B cell (primary cell): Measurements from ENCODE around the gene FOXN1. TPM values are rescaled to one million over a fixed set of nuclear protein-coding genes. Genes with fewer than 3 reads are reported as not detected.

Source experiments
- ATAC-seq: fragments of 200-7000 bp; cut with Tn5 transposase; one replicate; pipeline ENCODE4 v1.10.0; 2021; ENCODE audit warnings: low read depth, mild to moderate bottlenecking, moderate number of reproducible peaks, moderate library complexity
- CTCF ChIA-PET: fragments of 350-600 bp; sonication (Branson Sonifier 250); formaldehyde crosslinking; loops from one replicate; lab custom pipeline; 2021; ENCODE audit warnings: antibody characterized with exemption, inconsistent platforms; lab: Charles Lee
- POLR2A ChIA-PET: fragments of 350-600 bp; sonication (Branson Sonifier 250); formaldehyde crosslinking; loops from one replicate; lab custom pipeline; 2021; ENCODE audit warnings: antibody characterized with exemption; lab: Charles Lee
- DNase-seq: peaks from one replicate; pipeline ENCODE4 v3.0.0; 2013
- H2AFZ ChIP-seq: 2 replicates; pipeline ENCODE4 v1.6.1; 2012; ENCODE audit warnings: mild to moderate bottlenecking, low read depth, low read length; ENCODE audit not compliant: insufficient read depth, poor library complexity, severe bottlenecking
- H3K27ac ChIP-seq, 2 donors: 1 replicate in 1 of 2; 2 replicates in 1 of 2; pipeline ENCODE4 v1.5.1; 2012 to 2013; ENCODE audit warnings: low read length in 2 of 2, mild to moderate bottlenecking in 2 of 2, moderate library complexity in 1 of 2
- H3K27me3 ChIP-seq, 4 experiments: fragments of 200-600 bp in 1 of 4; sonication (generic) in 1 of 4; replicated peaks in 1 of 4; 1 replicate in 2 of 4; 2 replicates in 2 of 4; pipeline versions ENCODE4 v1.6.1 to v1.7.0; 2013 to 2016; ENCODE audit warnings: low read length in 3 of 4, mild to moderate bottlenecking in 2 of 4, mixed read lengths in 1 of 4, moderate library complexity in 1 of 4; ENCODE audit not compliant: insufficient read depth in 4 of 4, control insufficient read depth in 3 of 4; ENCODE audit errors: control extremely low read depth in 1 of 4
- H3K36me3 ChIP-seq, 2 experiments: replicated peaks in 1 of 2; 1 replicate in 1 of 2; 2 replicates in 1 of 2; pipeline versions ENCODE4 v1.6.1 to v1.7.1; 2013; ENCODE audit warnings: low read length in 1 of 2; ENCODE audit not compliant: insufficient read depth in 2 of 2, control insufficient read depth in 1 of 2; ENCODE audit errors: control extremely low read depth in 1 of 2, extremely low read depth in 1 of 2
- H3K4me1 ChIP-seq, 2 donors: fragments of 200-600 bp in 1 of 2; sonication (generic) in 1 of 2; 1 replicate in 1 of 2; 2 replicates in 1 of 2; pipeline versions ENCODE4 v1.5.1 to v1.6.1; 2013 to 2017; ENCODE audit warnings: low read length in 2 of 2; ENCODE audit not compliant: control insufficient read depth in 2 of 2, insufficient read depth in 2 of 2
- H3K4me2 ChIP-seq: replicated peaks from 2 replicates; pipeline ENCODE3; 2012; ENCODE audit warnings: mild to moderate bottlenecking, low read depth, low read length; ENCODE audit not compliant: poor library complexity, severe bottlenecking
- H3K4me3 ChIP-seq, 5 experiments: fragments of 200-600 bp in 1 of 5; sonication (generic) in 1 of 5; 1 replicate in 3 of 5; 2 replicates in 2 of 5; pipeline versions ENCODE4 v1.5.1 to v1.7.0; 2011 to 2016; ENCODE audit warnings: low read length in 4 of 5, mild to moderate bottlenecking in 4 of 5, low read depth in 2 of 5, control low read depth in 1 of 5, moderate library complexity in 1 of 5; ENCODE audit not compliant: insufficient read depth in 1 of 5; ENCODE audit errors: control extremely low read depth in 1 of 5, extremely low read depth in 1 of 5
- H3K79me2 ChIP-seq: fragments of 200-600 bp; sonication (generic); one replicate; pipeline ENCODE4 v1.6.0; 2016; ENCODE audit warnings: low read length; ENCODE audit not compliant: control insufficient read depth, insufficient read depth
- H3K9ac ChIP-seq: fragments of 200-600 bp; sonication (generic); 2 replicates; pipeline ENCODE4 v1.6.1; 2017; ENCODE audit warnings: mild to moderate bottlenecking, low read length, moderate library complexity
- H3K9me3 ChIP-seq, 3 donors: one replicate each; pipeline versions ENCODE4 v1.6.1 to v1.7.1; 2013; ENCODE audit warnings: low read length in 2 of 3; ENCODE audit not compliant: control insufficient read depth in 2 of 3, insufficient read depth in 1 of 3; ENCODE audit errors: control extremely low read depth in 1 of 3
- H4K20me1 ChIP-seq: 2 replicates; pipeline ENCODE4 v1.6.0; 2012; ENCODE audit warnings: mild to moderate bottlenecking, low read length; ENCODE audit not compliant: insufficient read depth, control insufficient read depth, poor library complexity, severe bottlenecking
- H3K27ac Mint-ChIP-seq: one replicate; pipeline ENCODE4 v1.8.0; 2021; ENCODE audit warnings: mixed read lengths
- H3K27me3 Mint-ChIP-seq: one replicate; pipeline ENCODE4 v1.8.0; 2021; ENCODE audit warnings: mixed read lengths
- H3K4me1 Mint-ChIP-seq: one replicate; pipeline ENCODE4 v1.8.0; 2021; ENCODE audit warnings: mixed read lengths
- H3K4me3 Mint-ChIP-seq: one replicate; pipeline ENCODE4 v1.8.0; 2021; ENCODE audit warnings: mixed read lengths
- H3K9me3 Mint-ChIP-seq: one replicate; pipeline ENCODE4 v1.8.0; 2022; ENCODE audit warnings: mixed read lengths; ENCODE audit not compliant: insufficient read depth
- CTCF ChIP-seq: fragments of 200-600 bp; IDR thresholded peaks from one replicate; pipeline ENCODE4 v1.8.0; 2022; ENCODE audit warnings: antibody characterized with exemption, mild to moderate bottlenecking
- EZH2 ChIP-seq: IDR thresholded peaks from 2 replicates; pipeline ENCODE4 v1.6.1; 2012; ENCODE audit warnings: borderline replicate concordance, low read depth, mild to moderate bottlenecking, moderate library complexity, low read length; ENCODE audit not compliant: insufficient read depth, poor library complexity, severe bottlenecking
- WGBS: methylation state at CpG from one replicate; pipeline ENCODE4 v1.1.5; 2013; ENCODE audit warnings: missing lambda C conversion rate; ENCODE audit not compliant: insufficient coverage; 5-methylcytosine and 5-hydroxymethylcytosine counted together
- intact Hi-C: fragments of 100-400 bp; cut with micrococcal nuclease; formaldehyde crosslinking; loops from one replicate; pipeline ENCODE4 v1.10.0; 2022
- polyA plus RNA-seq: library from polyadenylated mRNA; depleted of rRNA; stranded (reverse); fragments of >200 nt; gene quantifications from 2 replicates; pipeline ENCODE4 v1.2.3, GENCODE V29; 2012
- total RNA-seq, 2 donors: library from RNA; stranded (reverse); fragments of 120-200 nt in 1 of 2; gene quantifications; 1 replicate in 1 of 2; 2 replicates in 1 of 2; pipeline versions ENCODE4 v1.2.3 to v1.2.4, GENCODE V29; 2013 to 2022

The FOXN1 gene
- total and polyA plus RNA-seq, 2 donors (not counting 1 experiment from before 2014, with no cell fraction given), result not detected

DNA sequence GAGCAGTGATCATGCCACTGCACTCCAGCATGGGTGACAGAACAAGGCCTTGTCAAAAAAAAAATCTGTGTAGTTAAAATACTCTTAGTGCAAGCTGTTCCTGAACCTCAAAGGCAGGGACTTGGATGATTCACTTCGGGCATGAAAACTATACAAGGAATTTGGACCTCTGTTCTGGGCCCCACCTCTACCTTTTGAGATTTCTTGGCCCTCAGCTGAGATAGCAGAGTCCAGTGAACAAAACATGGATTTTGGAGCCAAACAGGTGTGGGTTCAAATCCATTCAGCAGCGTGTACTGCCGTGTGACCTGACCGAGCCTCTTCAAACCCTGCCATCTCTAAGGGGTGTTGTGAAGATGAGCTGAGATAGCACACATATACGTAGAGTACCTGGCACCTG lies 25.9 kb upstream of the FOXN1 start:
- no peaks in the 10 kb centered on the region for H3K9me3 ChIP-seq
- no peaks in the 10 kb centered on the region for H3K27me3 ChIP-seq
- H3K9ac ChIP-seq, result no peak overlapping the region
- H3K4me3 ChIP-seq, result no peak overlapping the region
- Mint-ChIP-seq H3K4me1 (no peaks in the 10 kb centered on the region), H3K27me3 (peaks cover 8% of the 10 kb centered on the region), H3K4me3 (no peak overlapping the region), H3K9me3 (no peaks in the 10 kb centered on the region), H3K27ac (no peak overlapping the region)
- H3K36me3 ChIP-seq, result no peaks in the 10 kb centered on the region
- no peak overlapping the region for H3K4me2 ChIP-seq
- no peaks in the 10 kb centered on the region for H3K4me1 ChIP-seq
- no peak for ATAC-seq
- WGBS, result 95% methylated on average over 5 of the region's 5 CpGs
- ChIA-PET CTCF (no interaction called here), POLR2A (no interaction called here)
- no peaks in the 10 kb centered on the region for H4K20me1 ChIP-seq
- no peak for DNase-seq
- no peaks in the 10 kb centered on the region for H3K79me2 ChIP-seq
- intact Hi-C loops, result no loop called here
- no peak overlapping the region for H3K27ac ChIP-seq
- H2AFZ ChIP-seq, result no peak overlapping the region
- TF ChIP-seq EZH2 (no peak), CTCF (no peak)

DNA sequence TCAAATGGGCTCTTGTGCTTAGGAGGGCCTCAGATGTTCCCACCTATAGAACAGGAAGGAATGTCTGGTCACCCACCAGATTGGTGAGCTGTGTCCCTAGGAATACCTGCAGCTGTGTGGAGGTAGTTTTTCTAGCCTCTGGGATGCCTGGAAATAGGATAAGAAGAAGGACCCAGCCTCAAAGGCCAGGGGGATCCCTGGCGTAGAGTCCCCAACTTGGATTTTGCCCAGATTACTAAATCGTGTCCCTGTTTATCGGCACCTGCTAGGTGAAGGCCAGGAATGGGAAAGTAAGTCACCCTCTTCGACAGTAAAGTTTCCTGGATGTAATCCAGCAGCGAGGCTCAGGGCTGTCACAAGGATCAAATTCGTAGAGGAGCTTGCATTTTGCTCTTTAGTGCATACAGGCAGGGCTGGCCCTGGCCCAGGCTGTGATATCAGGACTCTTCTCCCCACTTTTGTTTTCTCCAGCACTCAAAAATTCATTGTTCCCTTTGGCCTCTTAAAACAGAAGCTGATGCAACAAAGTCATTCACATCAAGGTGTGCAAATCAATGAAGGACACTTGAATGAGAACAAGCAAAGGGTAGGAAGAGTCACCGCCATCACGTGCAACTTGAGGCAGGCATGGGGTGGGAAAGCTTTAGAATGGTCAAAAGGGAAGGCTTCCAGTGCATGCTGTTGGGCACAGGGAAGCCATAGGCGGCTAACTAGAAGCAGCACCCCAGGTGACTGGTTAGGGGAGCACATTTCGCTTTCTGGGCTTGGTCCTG lies 25.2 kb upstream of the FOXN1 start:
- no peaks in the 10 kb centered on the region for H3K4me1 Mint-ChIP-seq
- ATAC-seq (no peak), DNase-seq (no peak)
- no peaks in the 10 kb centered on the region for H4K20me1 ChIP-seq
- no peak overlapping the region for H3K4me3 ChIP-seq
- no peaks in the 10 kb centered on the region for H3K36me3 ChIP-seq
- ChIA-PET CTCF (interaction anchor here (0.9 kb wide), 1 partner anchor 636 kb away, joined by 3 read pairs; no protein-coding TSS in a partner anchor), POLR2A (no interaction called here)
- no peaks in the 10 kb centered on the region for H3K79me2 ChIP-seq
- intact Hi-C loops, result no loop called here
- no peak overlapping the region for H3K27ac ChIP-seq
- no peak overlapping the region for H3K27ac Mint-ChIP-seq
- H2AFZ ChIP-seq, result no peak overlapping the region
- peaks cover 3% of the 10 kb centered on the region for H3K27me3 Mint-ChIP-seq
- H3K9me3 ChIP-seq, result no peaks in the 10 kb centered on the region
- H3K4me1 ChIP-seq, result no peaks in the 10 kb centered on the region
- no peak overlapping the region for H3K4me3 Mint-ChIP-seq
- H3K9me3 Mint-ChIP-seq, result no peaks in the 10 kb centered on the region
- TF ChIP-seq EZH2 (no peak), CTCF (no peak)
- H3K9ac ChIP-seq, result no peak overlapping the region
- H3K27me3 ChIP-seq, result no peaks in the 10 kb centered on the region
- H3K4me2 ChIP-seq, result no peak overlapping the region
- WGBS, result 90% methylated on average over 10 of the region's 10 CpGs
